GM12878 (cell line): ENCODE data around the gene TANC1. TPM values are rescaled to one million over a fixed set of nuclear protein-coding genes. Genes with fewer than 3 reads are reported as not detected.

Experiments used
- ATAC-seq: fragments of 200-7000 bp; cut with Tn5 transposase; 3 replicates; pipeline ENCODE4 v1.9.1; 2020; ENCODE audit warnings: mild to moderate bottlenecking, moderate library complexity
- BruUV-seq: library from RNA; stranded (reverse); fragments of 400-500 nt; replicated peaks from 2 replicates; lab custom pipeline; 2021; lab: Mats Ljungman, UMichigan
- CTCF ChIA-PET: fragments of 300-600 bp; sonication (Branson Sonifier 250); formaldehyde crosslinking; extraction: SDS; loops from one replicate; lab custom pipeline; 2021; ENCODE audit warnings: inconsistent platforms; lab: Yijun Ruan, JAX
- POLR2A ChIA-PET: fragments of 350-600 bp; formaldehyde crosslinking; extraction: SDS; loops from one replicate; lab custom pipeline; 2021; ENCODE audit warnings: inconsistent platforms; lab: Charles Lee
- RAD21 ChIA-PET: fragments of 300-600 bp; sonication (Branson Sonifier 250); formaldehyde crosslinking; loops from one replicate; lab custom pipeline; 2023; ENCODE audit warnings: antibody characterized with exemption; ENCODE audit not compliant: unreplicated experiment; lab: Charles Lee
- SMC1A ChIA-PET: fragments of 300-600 bp; sonication (Branson Sonifier 250); formaldehyde crosslinking; loops from one replicate; lab custom pipeline; 2023; ENCODE audit not compliant: unreplicated experiment, uncharacterized antibody; lab: Charles Lee
- DNase-seq: peaks from one replicate; pipeline ENCODE4 v3.0.0-alpha.2; 2011; ENCODE audit warnings: low read depth, low spot score
- FAIRE-seq: peaks from 3 replicates; lab custom pipeline; 2011; peaks lifted over from hg19 to GRCh38; lab: Jason Lieb, UNC
- H2AFZ ChIP-seq: 2 replicates; pipeline ENCODE4 v1.6.0; 2011; ENCODE audit warnings: low read depth, low read length, control low read depth; ENCODE audit not compliant: control insufficient read depth
- H3K27ac ChIP-seq: 2 replicates; pipeline ENCODE4 v1.5.1; 2011; ENCODE audit warnings: control low read depth; ENCODE audit not compliant: control insufficient read depth, insufficient read depth
- H3K27me3 ChIP-seq, 2 experiments: replicated peaks in 1 of 2; 2 replicates each; pipeline versions ENCODE4 v1.6.0 to v1.6.1; 2011; ENCODE audit warnings: low read length in 1 of 2; ENCODE audit not compliant: control insufficient read depth in 2 of 2, insufficient read depth in 2 of 2
- H3K36me3 ChIP-seq, 2 experiments: 2 replicates each; pipeline ENCODE4 v1.5.1; 2011; ENCODE audit warnings: low read length in 1 of 2; ENCODE audit not compliant: control insufficient read depth in 2 of 2, insufficient read depth in 2 of 2
- H3K4me1 ChIP-seq: 2 replicates; pipeline ENCODE4 v1.6.1; 2011; ENCODE audit warnings: mild to moderate bottlenecking, low read length, moderate library complexity, mixed read lengths; ENCODE audit not compliant: control insufficient read depth, insufficient read depth
- H3K4me2 ChIP-seq: 2 replicates; pipeline ENCODE4 v1.6.0; 2011; ENCODE audit warnings: control low read depth; ENCODE audit not compliant: control insufficient read depth, insufficient read depth
- H3K4me3 ChIP-seq: fragments of 200-600 bp; sonication (generic); 2 replicates; pipeline ENCODE4 v1.5.1; 2016
- H3K79me2 ChIP-seq: 2 replicates; pipeline ENCODE4 v1.6.0; 2011; ENCODE audit warnings: low read length; ENCODE audit not compliant: control insufficient read depth, insufficient read depth
- H3K9ac ChIP-seq: 2 replicates; pipeline ENCODE4 v1.8.0; 2011; ENCODE audit warnings: low read length, control low read depth, mixed read lengths; ENCODE audit not compliant: control insufficient read depth, insufficient read depth
- H3K9me3 ChIP-seq: replicated peaks from 3 replicates; pipeline ENCODE4 v1.5.1; 2011; ENCODE audit warnings: mild to moderate bottlenecking, low read length; ENCODE audit not compliant: control insufficient read depth, insufficient read depth
- H4K20me1 ChIP-seq: 2 replicates; pipeline ENCODE4 v1.6.0; 2011; ENCODE audit not compliant: control insufficient read depth, insufficient read depth
- BCLAF1 ChIP-seq: fragments of 450-650 bp; IDR thresholded peaks from 2 replicates; pipeline ENCODE4 v1.6.1; 2017; ENCODE audit warnings: antibody characterized with exemption, mild to moderate bottlenecking, moderate library complexity
- HCFC1 ChIP-seq: fragments of 150-350 bp; IDR thresholded peaks from 2 replicates; pipeline ENCODE4 v1.6.1; 2014; ENCODE audit warnings: low read length
- HDAC2 ChIP-seq: fragments of 200-600 bp; sonication (generic); IDR thresholded peaks from 2 replicates; pipeline ENCODE4 v1.6.1; 2017
- LARP7 ChIP-seq: fragments of 450-650 bp; IDR thresholded peaks from 2 replicates; pipeline ENCODE4 v1.6.1; 2017; ENCODE audit warnings: mild to moderate bottlenecking
- MXI1 ChIP-seq: fragments of 150-350 bp; IDR thresholded peaks from 2 replicates; pipeline ENCODE4 v1.6.1; 2011; ENCODE audit warnings: low read depth, mild to moderate bottlenecking, inconsistent platforms, low read length, improper control_type of control experiment
- NFXL1 ChIP-seq: fragments of 450-650 bp; IDR thresholded peaks from 2 replicates; pipeline ENCODE4 v1.6.1; 2017; ENCODE audit warnings: antibody characterized with exemption, mild to moderate bottlenecking, borderline replicate concordance
- PML ChIP-seq: IDR thresholded peaks from 2 replicates; pipeline ENCODE4 v1.6.1; 2012; ENCODE audit warnings: low read length, inconsistent platforms
- RCOR1 ChIP-seq: conservative IDR thresholded peaks from 2 replicates; pipeline ENCODE4 v1.6.1; 2012; ENCODE audit warnings: low read depth, low read length, improper control_type of control experiment
- REST ChIP-seq: IDR thresholded peaks from 2 replicates; pipeline ENCODE4 v1.6.1; 2012; ENCODE audit warnings: mild to moderate bottlenecking, low read depth, low read length
- SPI1 ChIP-seq: IDR thresholded peaks from 2 replicates; pipeline ENCODE4 v1.6.1; 2011; ENCODE audit warnings: low read depth, mild to moderate bottlenecking, low read length, moderate library complexity, borderline replicate concordance; ENCODE audit not compliant: insufficient read depth
- SUPT20H ChIP-seq: IDR thresholded peaks from 2 replicates; pipeline ENCODE4 v1.6.1; 2011; ENCODE audit warnings: low read depth, mild to moderate bottlenecking, low read length, moderate library complexity, borderline replicate concordance; ENCODE audit not compliant: control insufficient read depth
- ZNF217 ChIP-seq: fragments of 450-650 bp; IDR thresholded peaks from 2 replicates; pipeline ENCODE4 v1.6.1; 2017; ENCODE audit warnings: antibody characterized with exemption, mild to moderate bottlenecking
- ZNF622 ChIP-seq: fragments of 450-650 bp; IDR thresholded peaks from 2 replicates; pipeline ENCODE4 v1.6.1; 2017; ENCODE audit warnings: mild to moderate bottlenecking, inconsistent platforms
- WGBS: methylation state at CpG from one replicate; pipeline ENCODE4 v1.1.6; 2016; ENCODE audit warnings: low lambda C conversion rate; ENCODE audit not compliant: insufficient replicate concordance, insufficient coverage; ENCODE audit errors: missing lambda C conversion rate; 5-methylcytosine and 5-hydroxymethylcytosine counted together
- in situ Hi-C: fragments of 300-500 bp; cut with MboI; formaldehyde crosslinking; loops from 9 replicates; pipeline ENCODE4 v1.14.3; 2018; ENCODE audit warnings: mixed read lengths
- intact Hi-C: fragments of 100-400 bp; cut with micrococcal nuclease; formaldehyde crosslinking; loops from one replicate; pipeline ENCODE4 v1.14.2; 2022; ENCODE audit not compliant: unreplicated experiment
- polyA plus RNA-seq, 11 experiments: library from polyadenylated mRNA; depleted of rRNA in 4 of 11; unstranded in 6 of 11; stranded (reverse) in 5 of 11; fragments of >200 nt; fragmentation: Nextera tagmentation in 4 of 11; fragmentation: Illumina TruSeq in 1 of 11; extraction: Ambion mirVana in 4 of 11; extraction: Trizol in 1 of 11; gene quantifications; 1 replicate in 1 of 11; 2 replicates in 10 of 11; pipeline versions ENCODE4 v1.2.1 to v1.2.3, GENCODE V29; 2011 to 2016; ENCODE audit warnings: inconsistent platforms in 2 of 11, missing spikeins in 2 of 11, low read depth in 1 of 11
- total RNA-seq, 4 experiments: library from RNA; depleted of rRNA in 3 of 4; stranded (reverse); fragments of >200 nt in 3 of 4; fragmentation: Illumina TruSeq in 1 of 4; extraction: Trizol in 1 of 4; gene quantifications; 2 replicates each; pipeline versions ENCODE4 v1.2.1 to v1.2.3, GENCODE V29; 2013 to 2021

The TANC1 gene
- total and polyA plus RNA-seq, 10 of the 15 experiments (the other 5 are each of a cell fraction or from before 2014, with no cell fraction given): 0.05 to 5.0 (median 0.34) TPM

GRCh38 chr2:158928965-158929364 lies 39.5 kb upstream of the TANC1 start:
- POLR2A ChIA-PET: no interaction called here
- FAIRE-seq: no peak
- no peak for DNase-seq
- SMC1A ChIA-PET: interaction anchor here (1.6 kb wide), 1 partner anchor 9 kb away, joined by 3 read pairs; no protein-coding TSS in a partner anchor
- in situ Hi-C loops (no loop called here), intact Hi-C loops (no loop called here)
- Histone ChIP-seq H3K9me3 (no peaks in the 10 kb centered on the region; the same call in 2 of the 3 replicates), H3K9ac (no peak overlapping the region), H3K4me1 (no peaks in the 10 kb centered on the region), H2AFZ (no peak overlapping the region), H3K4me3 (no peak overlapping the region)
- CTCF ChIA-PET: no interaction called here
- no TSS peak for BruUV-seq
- TF ChIP-seq NFXL1 (no peak), HCFC1 (no peak), HDAC2 (no peak), LARP7 (no peak), MXI1 (no peak), ZNF622 (no peak), PML (no peak), SUPT20H (no peak), SPI1 (no peak), RCOR1 (no peak)
- TF ChIP-seq, all 136 proteins: peak for 0
- RAD21 ChIA-PET: no interaction called here
- Histone ChIP-seq H3K27me3 (no peaks in the 10 kb centered on the region), H3K4me2 (no peak overlapping the region), H3K79me2 (no peaks in the 10 kb centered on the region), H3K36me3 (no peaks in the 10 kb centered on the region), H4K20me1 (no peaks in the 10 kb centered on the region), H3K27ac (no peak overlapping the region)
- no peak for ATAC-seq

- FAIRE-seq (no peak), DNase-seq (no peak), ATAC-seq (no peak)
- SMC1A ChIA-PET: no interaction called here
- Histone ChIP-seq H3K9me3 (no peaks in the 10 kb centered on the region; the same call in 2 of the 3 replicates), H3K4me2 (no peak overlapping the region), H4K20me1 (no peaks in the 10 kb centered on the region), H2AFZ (no peak overlapping the region), H3K9ac (no peak overlapping the region), H3K27ac (no peak overlapping the region), H3K79me2 (no peaks in the 10 kb centered on the region), H3K27me3 (no peaks in the 10 kb centered on the region; a peak in 2 of 4 replicates), H3K4me3 (no peak overlapping the region), H3K4me1 (no peaks in the 10 kb centered on the region), H3K36me3 (no peaks in the 10 kb centered on the region)
- CTCF ChIA-PET: interaction anchor here (0.6 kb wide), 1 partner anchor 320 kb away, joined by 3 read pairs; no protein-coding TSS in a partner anchor
- no TSS peak for BruUV-seq
- 24% methylated on average over 2 of the region's 2 CpGs for WGBS
- POLR2A ChIA-PET: no interaction called here
- RAD21 ChIA-PET: no interaction called here
- intact Hi-C loops: no loop called here
- in situ Hi-C loops: no loop called here
- TF ChIP-seq BCLAF1 (no peak), REST (no peak), ZNF217 (no peak)
Measured at GRCh38 chr2:158931572-158931971, 36.9 kb upstream of the TANC1 start.
